K562 (cell line): ENCODE measurements around the gene MRPL4. TPM values are rescaled to one million over a fixed set of nuclear protein-coding genes. Genes with fewer than 3 reads are reported as not detected.

Source experiments
- ARID4B ChIP-seq: sonication (generic); formaldehyde crosslinking; IDR thresholded peaks from 2 replicates; pipeline ENCODE4 v1.8.0; 2022; ENCODE audit warnings: mild to moderate bottlenecking, missing genetic modification reagents
- CCNT2 ChIP-seq: IDR thresholded peaks from 2 replicates; pipeline ENCODE4 v1.6.1; 2011; ENCODE audit warnings: borderline replicate concordance, low read depth, mild to moderate bottlenecking, moderate library complexity, mixed read lengths, low read length; ENCODE audit not compliant: insufficient read length; ENCODE audit errors: extremely low read depth
- CTCF ChIP-seq, 3 experiments: IDR thresholded peaks in 2 of 3; conservative IDR thresholded peaks in 1 of 3; 2 replicates each; pipeline ENCODE4 v1.5.1; 2011 to 2012; ENCODE audit warnings: low read length in 3 of 3, mild to moderate bottlenecking in 3 of 3, control low read depth in 2 of 3, improper control_type of control experiment in 1 of 3, inconsistent platforms in 1 of 3, low read depth in 1 of 3, mixed read lengths in 1 of 3, moderate library complexity in 1 of 3; ENCODE audit not compliant: insufficient read depth in 2 of 3
- EP300 ChIP-seq: IDR thresholded peaks from 2 replicates; pipeline ENCODE4 v1.6.1; 2012; ENCODE audit warnings: low read length, improper control_type of control experiment
- ERF ChIP-seq: fragments of 450-650 bp; formaldehyde crosslinking; IDR thresholded peaks from 2 replicates; pipeline ENCODE4 v1.4.0; 2020; ENCODE audit warnings: mild to moderate bottlenecking, mixed read lengths
- FOXA1 ChIP-seq: fragments of 450-650 bp; IDR thresholded peaks from 2 replicates; pipeline ENCODE4 v1.6.1; 2016; ENCODE audit warnings: mild to moderate bottlenecking, borderline replicate concordance
- ILK ChIP-seq: fragments of 450-650 bp; IDR thresholded peaks from 2 replicates; pipeline ENCODE4 v1.6.1; 2016; ENCODE audit warnings: missing genetic modification characterization, low read depth, mild to moderate bottlenecking, missing compliant biosample characterization, moderate library complexity, borderline replicate concordance
- IRF1 ChIP-seq: sonication (generic); formaldehyde crosslinking; IDR thresholded peaks from 2 replicates; pipeline ENCODE4 v1.8.0; 2022; ENCODE audit warnings: missing genetic modification reagents, mild to moderate bottlenecking, borderline replicate concordance
- MAZ ChIP-seq, 2 experiments: fragments of 450-650 bp in 1 of 2; sonication (generic) in 1 of 2; formaldehyde crosslinking; IDR thresholded peaks in 1 of 2; conservative IDR thresholded peaks in 1 of 2; 2 replicates each; pipeline versions ENCODE4 v1.4.0 to v1.5.0; 2020; ENCODE audit warnings: mild to moderate bottlenecking in 1 of 2, missing genetic modification reagents in 1 of 2
- MCM7 ChIP-seq, 2 experiments: fragments of 450-650 bp; IDR thresholded peaks; 2 replicates each; pipeline ENCODE4 v1.6.1; 2016 to 2018
- SAFB ChIP-seq: fragments of 200-400 bp; formaldehyde crosslinking; IDR thresholded peaks from 2 replicates; pipeline ENCODE4 v1.6.1; 2017; ENCODE audit warnings: low read depth, low read length, borderline replicate concordance
- ZBTB9 ChIP-seq: fragments of 450-650 bp; formaldehyde crosslinking; IDR thresholded peaks from 2 replicates; pipeline ENCODE4 v1.4.0; 2020; ENCODE audit warnings: mild to moderate bottlenecking, moderate library complexity
- ZNF436 ChIP-seq: fragments of 250-450, 450-650 bp; sonication (Bioruptor Pico); formaldehyde crosslinking; IDR thresholded peaks from 2 replicates; pipeline ENCODE4 v1.7.0; 2020; ENCODE audit warnings: mild to moderate bottlenecking
- ZNF699 ChIP-seq: fragments of 250-450 bp; sonication (Bioruptor Pico); IDR thresholded peaks from 2 replicates; pipeline ENCODE4 v1.8.0; 2021; ENCODE audit warnings: mild to moderate bottlenecking, moderate library complexity; ENCODE audit not compliant: insufficient replicate concordance
- polyA plus RNA-seq, 8 experiments: library from polyadenylated mRNA; depleted of rRNA in 4 of 8; stranded (reverse) in 5 of 8; unstranded in 3 of 8; fragments of >200 nt; fragmentation: Nextera tagmentation in 2 of 8; fragmentation: Illumina TruSeq in 1 of 8; extraction: Ambion mirVana in 2 of 8; extraction: Trizol in 1 of 8; gene quantifications; 2 replicates each; pipeline versions ENCODE4 v1.2.1 to v1.2.3, GENCODE V29; 2011 to 2014; ENCODE audit warnings: inconsistent platforms in 1 of 8, missing spikeins in 1 of 8
- total RNA-seq, 7 experiments: library from RNA; depleted of rRNA in 6 of 7; stranded (reverse); fragments of >200 nt in 6 of 7; fragmentation: Illumina TruSeq in 2 of 7; extraction: Trizol in 2 of 7; gene quantifications; 2 replicates each; pipeline versions ENCODE4 v1.2.1 to v1.2.3, GENCODE V29; 2011 to 2021; ENCODE audit warnings: low replicate concordance in 1 of 7
- TF ChIP-seq, protein P1 (sequence below): fragments of 250-450 bp; sonication (Bioruptor Pico); IDR thresholded peaks from 2 replicates; pipeline ENCODE4 v1.4.0; 2020; ENCODE audit warnings: mild to moderate bottlenecking

The MRPL4 gene
- total and polyA plus RNA-seq, 9 of the 15 experiments (the other 6 are each of a cell fraction or from before 2014, with no cell fraction given), result 1.4 to 239 (median 64.9) TPM

GRCh38 chr19:10251792-10252694 is at the start of gene MRPL4 (continued):
- TF ChIP-seq CTCF (IDR thresholded peaks at IDR 0.05 in 2 of 3, conservative IDR thresholded peaks at IDR 0.05 in 1 of 3; ENCODE audit: insufficient read depth in 2 of 3, low read depth in 1 of 3, low read length in 3 of 3), result 0 out of 6 replicates have a peak, but pooled peaks of 1 of the 3 experiments have one; percentile 2
- TF ChIP-seq ILK (tag), result no peak
- TF ChIP-seq MAZ (CRISPR knock-in tag; conservative IDR thresholded peaks at IDR 0.05 in 1 of 2, IDR thresholded peaks at IDR 0.05 in 1 of 2), result peak; percentile 87 to 90
- TF ChIP-seq CCNT2, result peak; percentile 43
- TF ChIP-seq ZNF699, result no peak
- peak; percentile 48; the same call in 1 of the 2 replicates for TF ChIP-seq IRF1
- TF ChIP-seq ZBTB9 (CRISPR knock-in tag), result peak; percentile 78; the same call in 1 of the 2 replicates
- TF ChIP-seq SAFB, result peak; percentile 68
- TF ChIP-seq FOXA1, result no peak
- TF ChIP-seq ZNF436 (CRISPR knock-in tag), result no peak
- TF ChIP-seq ARID4B, result peak; percentile 98
- TF ChIP-seq MCM7 (IDR thresholded peaks at IDR 0.05), result no peak
- TF ChIP-seq ERF (CRISPR knock-in tag), result peak; percentile 59; the same call in 1 of the 2 replicates
- 0 out of 2 replicates have a peak, but pooled peaks have one; percentile 39 for TF ChIP-seq EP300
- TF ChIP-seq, protein P1, sequence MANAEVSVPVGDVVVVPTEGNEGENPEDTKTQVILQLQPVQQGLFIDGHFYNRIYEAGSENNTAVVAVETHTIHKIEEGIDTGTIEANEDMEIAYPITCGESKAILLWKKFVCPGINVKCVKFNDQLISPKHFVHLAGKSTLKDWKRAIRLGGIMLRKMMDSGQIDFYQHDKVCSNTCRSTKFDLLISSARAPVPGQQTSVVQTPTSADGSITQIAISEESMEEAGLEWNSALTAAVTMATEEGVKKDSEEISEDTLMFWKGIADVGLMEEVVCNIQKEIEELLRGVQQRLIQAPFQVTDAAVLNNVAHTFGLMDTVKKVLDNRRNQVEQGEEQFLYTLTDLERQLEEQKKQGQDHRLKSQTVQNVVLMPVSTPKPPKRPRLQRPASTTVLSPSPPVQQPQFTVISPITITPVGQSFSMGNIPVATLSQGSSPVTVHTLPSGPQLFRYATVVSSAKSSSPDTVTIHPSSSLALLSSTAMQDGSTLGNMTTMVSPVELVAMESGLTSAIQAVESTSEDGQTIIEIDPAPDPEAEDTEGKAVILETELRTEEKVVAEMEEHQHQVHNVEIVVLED (CRISPR knock-in tag), result peak; percentile 76
